Upper lobe of left lung (tissue), 6 donors: ENCODE measurements around the gene DACT1. TPM values are rescaled to one million over a fixed set of nuclear protein-coding genes. Genes with fewer than 3 reads are reported as not detected.

Source experiments
- ATAC-seq, 2 donors: fragments of 200-7000 bp; cut with Tn5 transposase; one replicate each; pipeline ENCODE4 v1.9.1; 2022; ENCODE audit warnings: mild to moderate bottlenecking in 2 of 2, moderate library complexity in 2 of 2; ENCODE audit not compliant: low FRiP score in 2 of 2
- DNase-seq, 2 donors: peaks; one replicate each; pipeline ENCODE4 v3.0.0-alpha.2; 2019 to 2020
- H3K27ac ChIP-seq, 4 donors: fragments of 200-600 bp; sonication (generic); one replicate each; pipeline ENCODE4 v1.5.1; 2016 to 2019
- H3K27me3 ChIP-seq, 4 donors: fragments of 200-600 bp; sonication (generic); one replicate each; pipeline ENCODE4 v1.5.1; 2017 to 2019
- H3K36me3 ChIP-seq, 4 donors: fragments of 200-600 bp; sonication (generic); one replicate each; pipeline ENCODE4 v1.5.1; 2016 to 2019
- H3K4me1 ChIP-seq, 4 donors: fragments of 200-600 bp; sonication (generic); one replicate each; pipeline ENCODE4 v1.5.1; 2018 to 2019
- H3K4me3 ChIP-seq, 4 donors: fragments of 200-600 bp; sonication (generic); one replicate each; pipeline ENCODE4 v1.5.1; 2017 to 2019; ENCODE audit warnings: mild to moderate bottlenecking in 2 of 4, moderate library complexity in 1 of 4
- H3K9me3 ChIP-seq, 4 donors: fragments of 200-600 bp; sonication (generic); one replicate each; pipeline ENCODE4 v1.5.1; 2018 to 2019
- CTCF ChIP-seq, 6 experiments: fragments of 450-650 bp in 4 of 6; fragments of 200-600 bp in 2 of 6; sonication (generic) in 2 of 6; IDR thresholded peaks; one replicate each; pipeline ENCODE4 v1.5.1; 2016 to 2019; ENCODE audit warnings: antibody characterized with exemption in 6 of 6
- EP300 ChIP-seq, 4 donors: sonication (generic); formaldehyde crosslinking; IDR thresholded peaks; one replicate each; pipeline ENCODE4 v1.5.1; 2017; ENCODE audit warnings: antibody characterized with exemption in 4 of 4, control low read depth in 2 of 4
- POLR2A ChIP-seq, 4 donors: fragments of 450-650 bp; IDR thresholded peaks; one replicate each; pipeline ENCODE4 v1.5.1; 2016 to 2017; ENCODE audit warnings: antibody characterized with exemption in 4 of 4, mild to moderate bottlenecking in 2 of 4
- POLR2AphosphoS5 ChIP-seq, 2 donors: sonication (generic); formaldehyde crosslinking; IDR thresholded peaks; one replicate each; pipeline ENCODE4 v1.5.1; 2017; ENCODE audit warnings: antibody characterized with exemption in 2 of 2
- WGBS, 2 donors: methylation state at CpG; one replicate each; pipeline ENCODE4 v1.1.5; 2017 to 2018; 5-methylcytosine and 5-hydroxymethylcytosine counted together
- total RNA-seq, 6 donors: library from RNA; depleted of rRNA in 4 of 6; stranded (reverse); fragments of >200 nt in 4 of 6; gene quantifications; one replicate each; pipeline versions ENCODE4 v1.1.0 to v1.2.1, GENCODE V29; 2016 to 2021
- donor health status: DM: no; HTN: no; CAD: no; lungs with moderate emphysema.
- donor health status: DM: no; HTN: yes; CAD: no; lungs with severe emphysema.

Gene DACT1
- total RNA-seq, 6 donors from 2014 or later = 1.0 to 8.1 (median 4.5) TPM

GRCh38 chr14:58607131-58607951 lies 30.4 kb upstream of the DACT1 start:
- DNase-seq (no peak), ATAC-seq (no peak)
- no peak overlapping the region for H3K27ac ChIP-seq
- H3K4me1 ChIP-seq = no peaks in the 10 kb centered on the region
- H3K4me3 ChIP-seq = no peak overlapping the region
- no peaks in the 10 kb centered on the region for H3K36me3 ChIP-seq
- TF ChIP-seq EP300 (IDR thresholded peaks at IDR 0.05) = no peak
- no peak for TF ChIP-seq POLR2AphosphoS5 (IDR thresholded peaks at IDR 0.05)
- no peak for TF ChIP-seq CTCF (IDR thresholded peaks at IDR 0.05)
- TF ChIP-seq POLR2A (IDR thresholded peaks at IDR 0.05) = no peak
- no peaks in the 10 kb centered on the region for H3K9me3 ChIP-seq
- no peaks in the 10 kb centered on the region for H3K27me3 ChIP-seq
- 76 to 84% methylated on average over 7 of the region's 7 CpGs for WGBS, 2 donors

DNA sequence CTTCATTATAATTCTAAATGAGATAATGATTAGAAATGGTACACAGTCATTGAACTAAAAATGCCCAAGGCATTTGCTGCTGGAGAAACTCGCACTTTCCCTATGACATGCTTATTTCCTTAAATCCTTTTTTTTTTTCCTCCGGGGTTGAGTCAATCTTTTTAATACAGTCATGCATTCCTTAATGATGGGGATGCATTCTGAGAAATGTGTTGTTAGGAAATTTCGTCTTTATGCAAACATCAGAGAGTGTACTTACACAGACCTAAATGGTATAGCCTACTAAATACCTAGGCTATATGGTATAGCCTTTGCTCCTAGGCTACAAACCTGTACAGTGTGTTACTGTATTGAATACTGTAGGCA lies 29.8 kb upstream of the DACT1 start:
- ATAC-seq = no peak
- no peak overlapping the region for H3K4me3 ChIP-seq
- H3K36me3 ChIP-seq = no peaks in the 10 kb centered on the region
- H3K4me1 ChIP-seq = no peaks in the 10 kb centered on the region
- DNase-seq = no peak
- TF ChIP-seq CTCF (IDR thresholded peaks at IDR 0.05) (no peak), POLR2AphosphoS5 (IDR thresholded peaks at IDR 0.05) (no peak), POLR2A (IDR thresholded peaks at IDR 0.05) (no peak)
- H3K27ac ChIP-seq = no peak overlapping the region
- H3K9me3 ChIP-seq = no peaks in the 10 kb centered on the region
- H3K27me3 ChIP-seq = no peaks in the 10 kb centered on the region
- whole genome bisulfite sequencing, 2 donors = 77% methylated on average over 3 of the region's 3 CpGs

GRCh38 chr14:58617619-58618018 lies 20.1 kb upstream of the DACT1 start:
- no peaks in the 10 kb centered on the region for H3K36me3 ChIP-seq
- H3K27ac ChIP-seq = no peak overlapping the region
- no peak for TF ChIP-seq POLR2A (IDR thresholded peaks at IDR 0.05)
- no peak for TF ChIP-seq EP300 (IDR thresholded peaks at IDR 0.05)
- H3K4me1 ChIP-seq = no peaks in the 10 kb centered on the region
- ATAC-seq (no peak), DNase-seq (no peak)
- WGBS, 2 donors = 12 to 15% methylated on average over 1 of the region's 1 CpG
- H3K9me3 ChIP-seq = no peaks in the 10 kb centered on the region
- H3K4me3 ChIP-seq = no peak overlapping the region
- no peaks in the 10 kb centered on the region for H3K27me3 ChIP-seq

- TF ChIP-seq POLR2AphosphoS5 (IDR thresholded peaks at IDR 0.05) = no peak
- no peak for TF ChIP-seq CTCF (IDR thresholded peaks at IDR 0.05)
- TF ChIP-seq EP300 (IDR thresholded peaks at IDR 0.05) = no peak
- no peak for TF ChIP-seq POLR2A (IDR thresholded peaks at IDR 0.05)
- no peaks in the 10 kb centered on the region for H3K36me3 ChIP-seq
- no peaks in the 10 kb centered on the region for H3K4me1 ChIP-seq
- no peaks in the 10 kb centered on the region for H3K9me3 ChIP-seq
- no peak overlapping the region for H3K27ac ChIP-seq
- DNase-seq = no peak
- no peaks in the 10 kb centered on the region for H3K27me3 ChIP-seq
- ATAC-seq = no peak
- WGBS, 2 donors = 42 to 46% methylated on average over 2 of the region's 2 CpGs
- no peak overlapping the region for H3K4me3 ChIP-seq
These were observed 17.8 kb upstream of the DACT1 start for GRCh38 chr14:58620011-58620410.

- TF ChIP-seq EP300 (IDR thresholded peaks at IDR 0.05) (no peak), POLR2A (IDR thresholded peaks at IDR 0.05) (no peak), POLR2AphosphoS5 (IDR thresholded peaks at IDR 0.05) (no peak), CTCF (IDR thresholded peaks at IDR 0.05) (no peak)
- no peaks in the 10 kb centered on the region for H3K9me3 ChIP-seq
These were observed 12.3 kb upstream of the DACT1 start for GRCh38 chr14:58625438-58625837.

More at GRCh38 chr14:58625438-58625837, 12.3 kb upstream of the DACT1 start:
- no peak overlapping the region for H3K4me3 ChIP-seq
- WGBS, 2 donors = 67 to 81% methylated on average over 1 of the region's 1 CpG
- DNase-seq (no peak), ATAC-seq (no peak)
- no peaks in the 10 kb centered on the region for H3K27me3 ChIP-seq
- no peak overlapping the region for H3K27ac ChIP-seq
- H3K4me1 ChIP-seq = no peaks in the 10 kb centered on the region
- H3K36me3 ChIP-seq = no peaks in the 10 kb centered on the region
